Hematopoietic multipotent progenitor cell (in vitro differentiated cells): ENCODE data around the gene MARCHF2. TPM values are rescaled to one million over a fixed set of nuclear protein-coding genes. Genes with fewer than 3 reads are reported as not detected.
"Not testable (repeated sequence)": the region's sequence is repeated elsewhere in the genome, so short reads cannot be mapped to it uniquely, and the experiment has no call there.

ENCODE experiments used
- DNase-seq, 3 donors: peaks; one replicate each; pipeline ENCODE4 v3.0.0-alpha.2; 2011 to 2015; ENCODE audit warnings: low read depth in 2 of 3, low spot score in 2 of 3
- total RNA-seq: library from RNA; depleted of rRNA; stranded (reverse); fragments of >200 nt; gene quantifications from one replicate; pipeline ENCODE4 v1.2.3, GENCODE V29; 2012

The MARCHF2 gene
- total RNA-seq, result 103 TPM

DNA sequence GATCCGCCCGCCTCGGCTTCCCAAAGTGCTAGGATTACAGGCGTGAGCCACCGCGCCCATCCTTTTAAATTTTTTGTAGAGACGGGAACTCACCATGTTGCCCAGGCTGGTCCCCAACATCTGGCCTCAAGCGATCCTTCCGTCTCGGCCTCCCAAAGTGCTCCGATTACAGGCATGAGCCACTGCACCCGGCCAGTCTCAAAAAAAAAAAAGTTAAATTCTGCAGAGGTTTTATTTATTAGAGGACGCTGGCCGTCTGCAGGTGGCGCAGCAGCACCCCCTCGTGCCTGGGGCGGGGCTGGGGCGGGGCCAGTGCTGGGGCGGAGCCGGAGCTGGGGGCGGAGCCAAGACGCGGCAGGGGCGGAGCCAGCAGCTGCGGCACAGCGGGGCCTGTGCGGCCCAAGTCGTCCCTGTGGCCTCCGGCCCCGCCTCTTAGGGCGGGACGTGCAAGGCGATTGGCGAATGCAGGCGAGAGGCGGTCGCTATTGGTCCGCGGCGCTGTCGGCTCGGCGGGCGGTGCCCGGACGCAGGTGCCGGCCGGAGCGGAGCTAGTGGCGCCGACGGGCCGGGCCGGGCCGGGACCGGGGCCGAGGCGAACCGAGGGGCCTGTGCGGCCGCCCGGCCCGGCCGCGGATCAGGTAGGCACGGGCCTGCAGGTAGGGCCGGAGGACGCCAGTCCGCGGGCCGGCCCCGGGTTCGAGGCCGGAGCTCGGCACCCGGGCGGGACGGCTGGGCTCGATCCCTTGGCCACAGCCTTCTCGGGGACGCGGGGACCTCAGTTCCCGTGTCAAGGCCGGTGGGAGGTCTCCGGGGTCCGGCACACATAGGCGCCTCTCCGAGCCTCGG lies at the start of gene MARCHF2:
Gene MARCHF2, plus strand, starts transcription at position 523 of the 846 bp plus-strand sequence. CDS start 8,536 bp downstream, outside the sequence.
- peak; percentile 95 to 97 (median 97) for DNase-seq

GRCh38 chr19:8363803-8364771 lies 49.0 kb upstream of the MARCHF2 start, which contains the start of gene ANGPTL4:
Gene ANGPTL4, plus strand, starts transcription at chr19:8364155. Its CDS starts 167 bp downstream, at chr19:8364322.
- DNase-seq, result peak in 1 of 3 donors; percentile 33

DNA sequence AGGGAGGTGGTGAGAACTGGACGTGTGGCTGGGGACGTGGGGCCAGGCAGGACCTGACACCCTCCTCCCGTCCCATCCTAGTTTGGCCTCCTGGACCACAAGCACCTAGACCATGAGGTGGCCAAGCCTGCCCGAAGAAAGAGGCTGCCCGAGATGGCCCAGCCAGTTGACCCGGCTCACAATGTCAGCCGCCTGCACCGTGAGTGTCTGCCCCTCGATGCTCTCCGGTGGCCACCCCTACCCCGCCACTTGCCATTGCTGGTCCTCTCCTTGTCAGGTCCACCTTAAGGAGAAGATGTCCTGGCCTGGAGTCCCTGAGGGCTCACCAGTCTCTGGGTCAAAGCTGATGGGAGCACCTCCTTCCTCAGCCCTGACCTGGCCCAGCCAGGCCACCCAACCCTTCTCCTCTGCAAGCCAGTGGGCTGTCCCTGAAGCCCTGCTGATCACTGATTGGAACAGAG lies 47.0 kb upstream of the MARCHF2 start:
- no peak for DNase-seq

DNA sequence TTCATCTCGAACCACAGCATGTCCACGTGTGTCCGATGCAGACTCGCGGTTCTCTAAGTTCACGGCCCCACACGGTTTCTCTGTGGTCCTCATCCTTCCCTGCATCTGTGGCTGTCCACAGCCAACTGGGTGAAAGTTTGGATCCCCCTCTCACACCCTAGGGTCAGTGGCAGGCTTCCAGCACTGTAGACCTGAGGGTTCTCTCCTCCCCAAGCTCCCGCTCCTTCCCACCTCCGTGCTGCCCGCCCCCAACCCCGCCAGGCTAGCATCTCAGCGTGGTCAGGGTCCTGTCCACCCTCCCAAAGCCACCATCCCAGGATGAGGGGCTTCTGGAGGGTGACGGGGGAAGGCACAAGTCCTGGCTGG lies 46.2 kb upstream of the MARCHF2 start:
- no peak for DNase-seq

- DNase-seq, result no peak
Measured at GRCh38 chr19:8367327-8368001, 45.6 kb upstream of the MARCHF2 start.

DNA sequence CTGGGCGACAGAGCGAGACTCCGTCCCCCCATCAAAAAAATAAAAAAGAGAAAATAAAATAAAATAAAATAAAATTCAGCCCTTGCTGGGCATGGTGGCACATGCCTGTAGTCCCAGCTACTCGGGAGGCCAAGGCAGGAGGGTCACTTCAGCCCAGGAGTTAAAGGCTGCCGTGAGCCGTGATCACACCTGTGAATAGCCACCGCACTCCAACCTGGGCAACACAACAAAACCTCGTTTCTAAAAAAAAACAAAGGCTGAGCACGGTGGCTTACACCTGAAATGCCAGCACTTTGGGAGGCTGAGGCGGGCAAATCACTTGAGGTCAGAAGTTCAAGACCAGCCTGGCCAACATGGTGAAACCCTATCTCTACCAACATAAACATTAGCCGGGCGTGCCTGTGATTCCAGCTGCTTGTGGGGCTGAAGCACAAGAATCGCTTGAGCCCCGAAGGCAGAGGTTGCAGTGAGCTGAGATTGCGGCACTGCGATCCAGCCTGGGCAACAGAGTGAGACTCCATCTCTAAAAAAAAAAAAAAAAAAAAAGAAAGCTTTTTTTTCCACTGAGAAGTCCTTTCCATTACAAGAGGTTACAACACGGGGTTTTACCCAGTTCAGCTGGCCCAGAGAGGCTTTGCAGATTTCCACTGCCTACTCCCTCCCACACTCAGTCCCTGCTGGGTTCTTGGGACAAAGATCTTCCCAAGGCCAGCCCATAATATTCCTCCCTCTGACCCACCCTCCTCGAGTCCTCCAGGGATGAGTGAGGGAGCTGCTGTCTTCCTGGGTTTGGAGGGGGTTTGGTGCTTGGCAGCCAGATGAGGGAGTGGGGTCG lies 42.7 kb upstream of the MARCHF2 start:
- no peak for DNase-seq

DNA sequence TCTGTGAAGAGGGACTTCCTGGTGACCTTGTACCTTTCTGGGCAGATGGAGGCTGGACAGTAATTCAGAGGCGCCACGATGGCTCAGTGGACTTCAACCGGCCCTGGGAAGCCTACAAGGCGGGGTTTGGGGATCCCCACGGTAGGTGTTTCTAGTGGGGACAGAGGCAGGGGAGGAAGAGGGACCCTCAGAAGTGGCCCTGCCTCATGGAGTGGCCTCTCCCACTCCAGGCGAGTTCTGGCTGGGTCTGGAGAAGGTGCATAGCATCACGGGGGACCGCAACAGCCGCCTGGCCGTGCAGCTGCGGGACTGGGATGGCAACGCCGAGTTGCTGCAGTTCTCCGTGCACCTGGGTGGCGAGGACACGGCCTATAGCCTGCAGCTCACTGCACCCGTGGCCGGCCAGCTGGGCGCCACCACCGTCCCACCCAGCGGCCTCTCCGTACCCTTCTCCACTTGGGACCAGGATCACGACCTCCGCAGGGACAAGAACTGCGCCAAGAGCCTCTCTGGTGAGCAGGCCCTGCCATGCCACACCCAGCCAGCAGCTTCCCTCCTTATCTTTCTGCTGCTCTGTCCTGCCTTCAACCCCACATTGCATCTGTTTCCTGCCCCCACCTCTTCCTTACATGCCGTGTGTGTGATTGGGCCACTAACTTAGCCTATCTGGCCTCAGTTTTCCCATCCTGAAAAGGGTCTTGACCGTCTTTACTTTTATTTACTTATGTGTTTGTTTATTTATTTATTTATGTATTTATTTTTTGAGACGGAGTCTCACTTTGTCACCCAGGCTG lies 41.9 kb upstream of the MARCHF2 start:
- DNase-seq, result peak in 2 of 3 donors; percentile 51 to 79

DNA sequence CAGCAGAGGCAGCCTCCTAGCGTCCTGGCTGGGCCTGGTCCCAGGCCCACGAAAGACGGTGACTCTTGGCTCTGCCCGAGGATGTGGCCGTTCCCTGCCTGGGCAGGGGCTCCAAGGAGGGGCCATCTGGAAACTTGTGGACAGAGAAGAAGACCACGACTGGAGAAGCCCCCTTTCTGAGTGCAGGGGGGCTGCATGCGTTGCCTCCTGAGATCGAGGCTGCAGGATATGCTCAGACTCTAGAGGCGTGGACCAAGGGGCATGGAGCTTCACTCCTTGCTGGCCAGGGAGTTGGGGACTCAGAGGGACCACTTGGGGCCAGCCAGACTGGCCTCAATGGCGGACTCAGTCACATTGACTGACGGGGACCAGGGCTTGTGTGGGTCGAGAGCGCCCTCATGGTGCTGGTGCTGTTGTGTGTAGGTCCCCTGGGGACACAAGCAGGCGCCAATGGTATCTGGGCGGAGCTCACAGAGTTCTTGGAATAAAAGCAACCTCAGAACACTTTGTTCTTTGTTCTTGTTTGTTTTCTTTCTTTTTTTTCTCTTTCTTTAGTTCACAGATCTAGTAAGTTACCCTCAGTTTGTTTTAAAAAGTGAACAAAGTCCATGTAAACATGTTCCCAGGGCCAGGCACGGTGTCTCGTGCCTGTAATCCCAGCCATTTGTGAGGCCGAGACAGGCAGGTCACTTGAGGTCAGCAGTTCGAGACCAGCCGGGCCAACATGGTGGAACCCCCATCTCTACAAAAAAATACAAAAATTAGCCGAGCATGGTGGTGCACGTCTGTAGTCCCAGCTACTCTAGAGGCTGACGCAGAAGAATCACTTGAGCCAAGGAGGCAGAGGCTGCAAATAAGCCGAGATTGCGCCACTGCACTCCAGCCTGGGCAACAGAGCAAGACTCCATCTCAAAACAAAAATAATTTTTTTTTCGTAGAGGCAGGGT lies 39.0 kb upstream of the MARCHF2 start:
- no peak for DNase-seq

DNA sequence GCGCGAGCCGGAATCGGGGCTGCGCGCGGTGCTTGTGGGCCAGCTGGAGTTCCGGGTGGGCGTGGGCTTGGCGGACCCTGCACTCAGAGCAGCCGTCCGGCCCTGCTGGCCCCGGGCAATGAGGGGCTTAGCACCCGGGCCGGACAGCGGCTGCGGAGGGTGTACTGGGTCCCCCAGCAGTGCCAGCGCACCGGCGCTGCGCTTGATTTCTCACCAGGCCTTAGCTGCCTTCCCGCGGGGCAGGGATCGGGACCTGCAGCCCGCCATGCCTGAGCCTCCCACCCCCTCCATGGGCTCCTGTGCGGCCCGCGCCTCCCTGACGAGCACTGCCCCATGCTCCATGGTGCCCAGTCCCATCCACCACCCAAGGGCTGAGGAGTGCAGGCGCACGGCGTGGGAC lies 37.3 kb upstream of the MARCHF2 start:
- not testable (repeated sequence) for DNase-seq

GRCh38 chr19:8376373-8376974 lies 36.6 kb upstream of the MARCHF2 start:
- DNase-seq, result not testable (repeated sequence)

DNA sequence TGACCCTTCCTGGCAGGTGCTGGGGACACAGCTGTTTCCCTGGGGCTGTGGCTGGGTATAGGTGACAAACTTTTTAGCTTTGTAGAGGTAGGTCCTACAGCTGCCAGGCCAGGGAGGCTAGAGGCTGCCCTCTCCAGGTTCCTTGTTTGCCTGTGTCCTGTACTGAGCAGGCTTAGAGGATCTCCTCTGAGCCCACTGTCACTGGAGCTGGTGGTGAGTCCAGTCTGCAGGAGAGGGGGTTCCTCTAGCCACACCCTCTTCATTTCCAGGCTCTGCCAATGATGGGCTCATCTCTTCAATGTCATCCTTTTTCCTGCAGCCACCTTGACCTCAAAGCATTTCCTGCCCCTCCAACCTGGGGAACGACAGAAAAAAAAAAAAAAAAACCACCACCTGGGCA lies 35.5 kb upstream of the MARCHF2 start:
- no peak for DNase-seq

GRCh38 chr19:8379156-8379891 lies 33.8 kb upstream of the MARCHF2 start:
- not testable (repeated sequence) for DNase-seq

- DNase-seq, result not testable (repeated sequence)
Measured at GRCh38 chr19:8384569-8384968, 28.5 kb upstream of the MARCHF2 start.

DNA sequence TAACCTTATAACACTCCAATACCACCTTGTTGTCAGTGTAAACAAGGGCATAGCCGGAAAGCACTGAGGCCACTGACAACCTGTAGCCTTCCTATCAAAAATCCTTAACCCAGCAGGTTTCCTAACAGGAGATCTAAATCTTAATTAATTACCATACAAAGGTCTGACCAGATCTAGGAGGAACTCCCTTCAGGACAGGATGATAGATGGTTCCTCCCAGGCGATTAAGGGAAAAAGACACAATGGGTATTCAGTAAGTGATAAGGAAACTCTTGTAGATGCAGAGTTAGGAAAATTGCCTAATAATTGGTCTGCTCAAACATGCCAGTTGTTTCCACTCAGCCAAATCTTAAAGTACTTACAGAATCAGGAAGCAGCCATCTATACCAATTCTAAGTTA lies 28.0 kb upstream of the MARCHF2 start:
- DNase-seq, result not testable (repeated sequence)

DNA sequence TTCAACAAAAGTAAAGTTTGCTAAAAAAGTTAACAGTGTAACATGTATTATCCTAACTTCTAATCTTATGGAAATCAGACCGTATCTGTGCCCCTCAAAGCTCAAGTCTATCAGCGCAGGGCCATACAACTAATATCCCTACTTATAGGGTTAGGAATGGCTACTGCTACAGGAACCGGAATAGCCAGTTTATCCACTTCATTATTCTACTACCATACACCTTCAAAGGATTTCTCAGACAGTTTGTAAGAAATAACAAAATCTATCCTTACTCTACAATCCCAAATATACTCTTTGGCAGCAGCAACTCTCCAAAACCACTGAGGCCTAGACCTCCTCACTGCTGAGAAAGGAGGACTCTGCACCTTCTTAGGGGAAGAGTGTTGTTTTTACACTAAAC lies 27.5 kb upstream of the MARCHF2 start:
- not testable (repeated sequence) for DNase-seq

GRCh38 chr19:8386419-8386818 lies 26.7 kb upstream of the MARCHF2 start:
- DNase-seq, result not testable (repeated sequence)

DNA sequence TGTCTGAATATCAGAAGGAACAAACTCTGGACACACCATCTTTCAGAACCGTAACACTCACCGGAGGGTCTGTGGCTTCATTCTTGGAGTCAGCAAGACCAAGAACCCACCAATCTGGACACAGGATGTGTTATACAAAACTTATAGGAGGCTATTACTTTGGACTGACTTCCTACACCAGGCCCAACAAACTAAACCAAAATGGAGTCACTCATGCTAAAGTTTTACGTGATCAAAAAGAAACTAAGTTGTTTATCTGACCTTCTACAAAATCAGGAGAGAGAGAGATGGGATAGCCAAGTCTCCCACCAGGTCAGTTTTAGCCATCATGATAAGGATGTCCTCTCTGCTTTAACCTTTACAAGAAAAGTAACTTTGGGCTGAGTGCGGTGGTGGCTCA lies 26.1 kb upstream of the MARCHF2 start:
- DNase-seq, result no peak
